Smooth muscle cell (in vitro differentiated cells): ENCODE measurements around the gene MMP24OS. TPM values are rescaled to one million over a fixed set of nuclear protein-coding genes. Genes with fewer than 3 reads are reported as not detected.

Source experiments
- DNase-seq: peaks from one replicate; lab custom pipeline; 2025; ENCODE audit not compliant: unreplicated experiment; lab: John Stamatoyannopoulos, UW
- H2AFZ ChIP-seq: fragments of 200-600 bp; sonication (generic); 2 replicates; pipeline ENCODE4 v1.6.0; 2016; ENCODE audit warnings: antibody characterized with exemption, low read depth, mild to moderate bottlenecking
- H3F3A ChIP-seq: fragments of 200-600 bp; sonication (generic); 2 replicates; pipeline ENCODE4 v1.6.0; 2017; ENCODE audit warnings: antibody characterized with exemption, low read depth
- H3K27ac ChIP-seq: fragments of 200-600 bp; sonication (generic); 2 replicates; pipeline ENCODE4 v1.5.1; 2016; ENCODE audit warnings: low read depth, mild to moderate bottlenecking
- H3K27me3 ChIP-seq: fragments of 200-600 bp; sonication (generic); 2 replicates; pipeline ENCODE4 v1.6.1; 2016; ENCODE audit warnings: low read depth, mild to moderate bottlenecking
- H3K36me3 ChIP-seq: fragments of 200-600 bp; sonication (generic); 2 replicates; pipeline ENCODE4 v1.5.1; 2016; ENCODE audit warnings: low read depth
- H3K4me1 ChIP-seq: fragments of 200-600 bp; sonication (generic); 2 replicates; pipeline ENCODE4 v1.5.1; 2016; ENCODE audit warnings: low read depth
- H3K4me2 ChIP-seq: fragments of 200-600 bp; sonication (generic); 2 replicates; pipeline ENCODE4 v1.6.0; 2016; ENCODE audit warnings: mild to moderate bottlenecking
- H3K4me3 ChIP-seq: fragments of 200-600 bp; sonication (generic); 2 replicates; pipeline ENCODE4 v1.5.1; 2016; ENCODE audit warnings: mild to moderate bottlenecking
- H3K79me2 ChIP-seq: fragments of 200-600 bp; sonication (generic); 2 replicates; pipeline ENCODE4 v1.6.0; 2016; ENCODE audit warnings: low read depth, mild to moderate bottlenecking
- H3K9ac ChIP-seq: fragments of 200-600 bp; sonication (generic); 2 replicates; pipeline ENCODE4 v1.6.0; 2016; ENCODE audit warnings: low read depth
- H3K9me3 ChIP-seq: fragments of 200-600 bp; sonication (generic); replicated peaks from 2 replicates; pipeline ENCODE4 v1.5.1; 2016; ENCODE audit warnings: low read depth
- H4K20me1 ChIP-seq: fragments of 200-600 bp; sonication (generic); 2 replicates; pipeline ENCODE4 v1.6.0; 2016; ENCODE audit warnings: low read depth
- WGBS: methylation state at CpG from one replicate; pipeline ENCODE4 v1.1.7; 2016; ENCODE audit warnings: low lambda C conversion rate; 5-methylcytosine and 5-hydroxymethylcytosine counted together
- polyA plus RNA-seq: library from polyadenylated mRNA; unstranded; fragments of >200 nt; fragmentation: Nextera tagmentation; extraction: Ambion mirVana; gene quantifications from 2 replicates; pipeline ENCODE4 v1.2.1, GENCODE V29; 2016
- total RNA-seq: library from RNA; depleted of rRNA; stranded (reverse); fragments of >200 nt; gene quantifications from 2 replicates; pipeline ENCODE4 v1.2.3, GENCODE V29; 2014
- TF ChIP-seq, protein P1 (sequence below): fragments of 200-600 bp; sonication (generic); IDR thresholded peaks from 2 replicates; pipeline ENCODE4 v1.5.1; 2017; ENCODE audit warnings: borderline replicate concordance, mild to moderate bottlenecking, antibody characterized with exemption; ENCODE audit not compliant: insufficient read depth, poor library complexity, severe bottlenecking

The MMP24OS gene
- total and polyA plus RNA-seq, 2 experiments from 2014 or later = 14.3 to 44.7 TPM

- no peak overlapping the region for H3K4me2 ChIP-seq
- H3K79me2 ChIP-seq = no peaks in the 10 kb centered on the region
- H3K4me1 ChIP-seq = no peaks in the 10 kb centered on the region
- H3F3A ChIP-seq = no peaks in the 10 kb centered on the region
- TF ChIP-seq, protein P1, sequence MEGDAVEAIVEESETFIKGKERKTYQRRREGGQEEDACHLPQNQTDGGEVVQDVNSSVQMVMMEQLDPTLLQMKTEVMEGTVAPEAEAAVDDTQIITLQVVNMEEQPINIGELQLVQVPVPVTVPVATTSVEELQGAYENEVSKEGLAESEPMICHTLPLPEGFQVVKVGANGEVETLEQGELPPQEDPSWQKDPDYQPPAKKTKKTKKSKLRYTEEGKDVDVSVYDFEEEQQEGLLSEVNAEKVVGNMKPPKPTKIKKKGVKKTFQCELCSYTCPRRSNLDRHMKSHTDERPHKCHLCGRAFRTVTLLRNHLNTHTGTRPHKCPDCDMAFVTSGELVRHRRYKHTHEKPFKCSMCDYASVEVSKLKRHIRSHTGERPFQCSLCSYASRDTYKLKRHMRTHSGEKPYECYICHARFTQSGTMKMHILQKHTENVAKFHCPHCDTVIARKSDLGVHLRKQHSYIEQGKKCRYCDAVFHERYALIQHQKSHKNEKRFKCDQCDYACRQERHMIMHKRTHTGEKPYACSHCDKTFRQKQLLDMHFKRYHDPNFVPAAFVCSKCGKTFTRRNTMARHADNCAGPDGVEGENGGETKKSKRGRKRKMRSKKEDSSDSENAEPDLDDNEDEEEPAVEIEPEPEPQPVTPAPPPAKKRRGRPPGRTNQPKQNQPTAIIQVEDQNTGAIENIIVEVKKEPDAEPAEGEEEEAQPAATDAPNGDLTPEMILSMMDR = no peak
- H2AFZ ChIP-seq = no peak overlapping the region
- WGBS = 64% methylated on average over 9 of the region's 9 CpGs
- H3K27me3 ChIP-seq = no peaks in the 10 kb centered on the region
- H4K20me1 ChIP-seq = no peaks in the 10 kb centered on the region
- no peak overlapping the region for H3K4me3 ChIP-seq
- no peaks in the 10 kb centered on the region for H3K9me3 ChIP-seq
- no peak overlapping the region for H3K27ac ChIP-seq
- H3K9ac ChIP-seq = no peak overlapping the region
- no peaks in the 10 kb centered on the region for H3K36me3 ChIP-seq
- no peak for DNase-seq
These were observed 18.2 kb upstream of the MMP24OS start for GRCh38 chr20:35296101-35296554.

DNA sequence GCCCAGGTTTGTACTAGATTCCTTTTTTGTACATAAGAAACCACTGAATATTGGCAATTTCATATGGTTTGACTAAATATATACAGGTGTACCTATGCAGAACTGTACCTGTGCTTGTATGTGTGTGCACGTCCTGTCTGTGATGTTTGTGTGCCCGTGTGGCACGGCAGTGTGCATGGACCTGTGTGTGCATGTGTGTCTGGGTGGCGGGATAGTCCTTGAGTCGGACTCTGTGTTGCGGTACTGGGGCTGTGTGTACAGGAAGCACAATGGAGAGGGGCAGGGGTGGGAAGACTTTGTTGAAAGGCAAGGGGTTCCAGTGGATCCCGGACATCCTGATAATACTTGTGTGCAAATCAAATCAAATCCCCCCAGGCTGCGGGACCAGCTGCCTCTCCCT lies 17.8 kb upstream of the MMP24OS start:
- no peaks in the 10 kb centered on the region for H3K9me3 ChIP-seq
- H3K36me3 ChIP-seq = no peaks in the 10 kb centered on the region
- no peak overlapping the region for H3K27ac ChIP-seq
- H3K9ac ChIP-seq = no peak overlapping the region
- no peak overlapping the region for H3K4me2 ChIP-seq
- no peaks in the 10 kb centered on the region for H3K79me2 ChIP-seq
- no peaks in the 10 kb centered on the region for H4K20me1 ChIP-seq
- no peaks in the 10 kb centered on the region for H3K27me3 ChIP-seq
- no peaks in the 10 kb centered on the region for H3K4me1 ChIP-seq
- DNase-seq = no peak
- TF ChIP-seq, protein P1 = no peak
- no peaks in the 10 kb centered on the region for H3F3A ChIP-seq
- no peak overlapping the region for H3K4me3 ChIP-seq
- 95% methylated on average over 8 of the region's 8 CpGs for WGBS
- no peak overlapping the region for H2AFZ ChIP-seq

- Histone ChIP-seq H3K9ac (no peak overlapping the region), H3F3A (no peaks in the 10 kb centered on the region), H3K9me3 (no peaks in the 10 kb centered on the region), H3K4me1 (no peaks in the 10 kb centered on the region), H3K4me2 (no peak overlapping the region), H3K79me2 (no peaks in the 10 kb centered on the region), H3K27me3 (no peaks in the 10 kb centered on the region), H3K4me3 (no peak overlapping the region), H4K20me1 (no peaks in the 10 kb centered on the region), H3K27ac (no peak overlapping the region), H3K36me3 (no peaks in the 10 kb centered on the region), H2AFZ (no peak overlapping the region)
- 94% methylated on average over 8 of the region's 8 CpGs for WGBS
- DNase-seq = no peak
- TF ChIP-seq, protein P1 = no peak
These were observed 17.1 kb upstream of the MMP24OS start for GRCh38 chr20:35295058-35295457.

GRCh38 chr20:35294293-35294685 lies 16.4 kb upstream of the MMP24OS start:
- H3K27me3 ChIP-seq = no peaks in the 10 kb centered on the region
- H3F3A ChIP-seq = no peaks in the 10 kb centered on the region
- no peaks in the 10 kb centered on the region for H3K4me1 ChIP-seq
- H3K79me2 ChIP-seq = no peaks in the 10 kb centered on the region
- no peak for DNase-seq
- H3K4me2 ChIP-seq = no peak overlapping the region
- no peak overlapping the region for H3K4me3 ChIP-seq
- H3K36me3 ChIP-seq = no peaks in the 10 kb centered on the region
- no peaks in the 10 kb centered on the region for H4K20me1 ChIP-seq
- H3K27ac ChIP-seq = no peak overlapping the region
- WGBS = 73% methylated on average over 5 of the region's 5 CpGs
- H3K9me3 ChIP-seq = no peaks in the 10 kb centered on the region
- H2AFZ ChIP-seq = no peak overlapping the region
- TF ChIP-seq, protein P1 = no peak
- no peak overlapping the region for H3K9ac ChIP-seq
